ENCODE data around the gene DDX1.

The DDX1 gene

DNA sequence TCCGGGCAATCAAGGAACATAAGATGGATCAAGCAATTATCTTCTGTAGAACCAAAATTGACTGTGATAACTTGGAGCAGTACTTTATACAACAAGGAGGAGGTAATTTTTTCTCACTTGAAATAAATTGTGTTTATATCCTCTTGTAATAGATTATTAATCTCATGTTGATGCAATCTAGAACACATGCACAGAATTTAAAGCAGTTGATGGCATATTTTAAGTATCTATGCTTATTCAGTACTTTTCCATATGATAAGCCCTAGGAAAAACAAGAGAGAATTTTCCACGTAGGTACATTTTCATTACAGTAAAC lies 31.8 kb downstream of the DDX1 start:
- TF ChIP-seq GATA2 (IDR thresholded peaks at IDR 0.05; ENCODE audit: low read depth, low read length) (no peak), GATA3 (IDR thresholded peaks at IDR 0.05; ENCODE audit: low read depth, low read length) (no peak)

DNA sequence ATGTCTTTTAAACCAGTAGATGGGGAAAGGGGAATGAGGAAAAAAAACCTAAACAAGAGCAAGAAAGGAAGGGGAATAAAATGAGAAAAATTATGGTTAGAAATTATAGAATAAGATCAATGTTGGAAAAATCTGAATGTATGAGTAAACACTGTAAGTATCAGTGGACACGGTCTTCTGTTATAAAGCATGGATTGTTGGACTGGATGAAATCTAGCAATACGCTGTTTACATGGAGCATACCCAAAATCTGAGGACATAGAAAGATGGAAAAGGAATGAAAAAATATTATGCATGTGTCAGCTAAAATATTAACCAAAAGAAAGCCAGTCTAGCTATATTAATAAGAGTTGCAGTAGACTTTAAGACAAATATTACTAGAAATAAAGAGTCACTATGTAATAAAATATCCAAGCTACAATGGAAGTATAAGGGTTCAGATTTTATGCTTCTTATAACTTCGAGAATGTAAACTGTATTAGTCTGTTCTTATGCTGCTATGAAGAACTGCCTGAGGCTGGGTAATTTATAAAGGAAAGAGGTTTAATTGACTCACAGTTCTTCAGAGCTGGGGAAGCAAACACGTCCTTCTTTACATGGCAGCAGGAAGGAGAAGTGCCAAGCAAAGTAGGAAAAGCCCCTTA lies 32.4 kb downstream of the DDX1 start:
- no peak for TF ChIP-seq GATA3 (IDR thresholded peaks at IDR 0.05; ENCODE audit: low read depth, low read length)
- no peak for TF ChIP-seq GATA2 (IDR thresholded peaks at IDR 0.05; ENCODE audit: low read depth, low read length)

DNA sequence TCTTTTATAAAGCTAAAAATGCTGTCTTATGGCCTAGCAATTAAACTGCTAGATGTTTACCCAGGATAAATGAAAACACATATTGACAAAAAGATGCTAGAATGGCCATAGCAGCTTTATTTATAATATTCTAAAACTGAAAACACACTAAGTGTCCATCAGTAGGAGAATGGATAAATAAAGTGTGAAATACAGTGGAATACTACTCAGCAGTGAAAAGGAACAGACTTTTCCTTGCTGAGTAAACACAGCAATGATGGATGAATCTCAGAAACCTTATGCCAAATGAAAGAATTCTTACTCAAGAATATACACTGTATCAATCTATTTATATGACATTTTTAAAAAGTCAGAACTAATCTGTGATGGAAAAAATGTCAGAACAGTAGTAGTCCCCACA lies 33.2 kb downstream of the DDX1 start:
- TF ChIP-seq GATA2 (IDR thresholded peaks at IDR 0.05; ENCODE audit: low read depth, low read length) (no peak), GATA3 (IDR thresholded peaks at IDR 0.05; ENCODE audit: low read depth, low read length) (no peak)

DNA sequence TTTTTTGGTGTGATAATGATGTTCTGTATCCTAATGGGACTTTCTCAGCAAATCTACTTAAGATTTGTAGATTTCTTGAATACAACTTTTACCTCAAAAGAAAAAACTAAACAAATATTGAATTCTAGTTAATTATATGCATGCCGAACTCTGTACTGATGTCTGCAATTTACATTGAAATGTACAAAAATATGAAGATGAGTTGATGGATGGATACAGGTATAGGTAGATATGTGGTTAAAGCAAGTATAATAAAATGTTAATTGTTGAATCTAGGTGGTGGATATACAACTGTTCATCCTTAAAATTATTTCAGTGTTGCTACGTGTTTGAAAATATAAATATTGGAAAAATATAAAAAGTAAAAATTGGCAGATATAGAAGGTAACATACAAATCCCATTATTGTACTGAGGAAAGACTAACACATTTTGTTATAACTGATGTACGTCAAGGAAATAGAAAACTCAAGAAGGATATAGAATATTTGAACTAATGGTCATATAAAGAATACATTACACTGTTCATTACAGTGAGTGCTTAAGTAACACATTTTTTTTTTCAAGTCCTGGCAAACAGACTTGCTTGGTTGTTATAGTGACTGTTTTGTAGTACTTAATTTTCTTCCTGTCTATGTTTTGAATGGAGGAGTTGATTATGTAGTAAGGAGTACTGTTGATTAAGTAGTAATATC lies 33.8 kb downstream of the DDX1 start:
- TF ChIP-seq GATA2 (IDR thresholded peaks at IDR 0.05; ENCODE audit: low read depth, low read length) (no peak), GATA3 (IDR thresholded peaks at IDR 0.05; ENCODE audit: low read depth, low read length) (no peak)

DNA sequence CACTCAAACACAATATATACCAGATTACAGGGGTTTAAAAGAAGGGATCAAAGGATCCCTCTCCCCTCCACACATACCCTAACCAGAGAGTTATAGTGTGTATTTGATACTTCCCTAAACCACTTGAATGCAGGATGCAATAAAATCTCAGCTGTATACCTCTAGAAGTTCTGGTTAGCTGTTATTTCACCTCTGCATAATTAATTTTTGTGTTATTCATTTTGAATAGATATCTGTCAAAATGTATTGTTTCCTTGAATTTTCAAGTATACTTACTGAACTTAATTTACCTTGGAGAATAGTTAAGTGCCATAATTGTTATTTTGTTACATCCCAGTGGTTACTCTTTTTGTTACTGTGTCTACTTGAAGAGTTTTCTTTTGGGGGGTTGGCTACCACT lies 34.5 kb downstream of the DDX1 start:
- no peak for TF ChIP-seq GATA3 (IDR thresholded peaks at IDR 0.05; ENCODE audit: low read depth, low read length)
- TF ChIP-seq GATA2 (IDR thresholded peaks at IDR 0.05; ENCODE audit: low read depth, low read length), result no peak

DNA sequence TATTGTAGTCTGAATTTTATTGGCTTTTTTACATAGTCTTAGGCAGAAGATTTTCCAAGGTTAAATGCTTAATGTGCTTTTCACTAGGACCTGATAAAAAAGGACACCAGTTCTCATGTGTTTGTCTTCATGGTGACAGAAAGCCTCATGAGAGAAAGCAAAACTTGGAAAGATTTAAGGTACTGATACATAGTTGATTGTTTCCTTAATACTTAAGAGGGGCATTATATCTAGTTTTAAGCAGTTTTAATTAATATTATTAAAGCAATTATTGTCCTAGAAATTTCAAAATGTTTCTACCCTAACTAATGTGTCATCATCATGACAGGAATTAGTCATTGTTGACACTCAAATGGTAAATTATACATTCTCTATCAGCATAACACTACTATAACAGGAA lies 35.3 kb downstream of the DDX1 start:
- TF ChIP-seq GATA3 (IDR thresholded peaks at IDR 0.05; ENCODE audit: low read depth, low read length) (no peak), GATA2 (IDR thresholded peaks at IDR 0.05; ENCODE audit: low read depth, low read length) (no peak)

DNA sequence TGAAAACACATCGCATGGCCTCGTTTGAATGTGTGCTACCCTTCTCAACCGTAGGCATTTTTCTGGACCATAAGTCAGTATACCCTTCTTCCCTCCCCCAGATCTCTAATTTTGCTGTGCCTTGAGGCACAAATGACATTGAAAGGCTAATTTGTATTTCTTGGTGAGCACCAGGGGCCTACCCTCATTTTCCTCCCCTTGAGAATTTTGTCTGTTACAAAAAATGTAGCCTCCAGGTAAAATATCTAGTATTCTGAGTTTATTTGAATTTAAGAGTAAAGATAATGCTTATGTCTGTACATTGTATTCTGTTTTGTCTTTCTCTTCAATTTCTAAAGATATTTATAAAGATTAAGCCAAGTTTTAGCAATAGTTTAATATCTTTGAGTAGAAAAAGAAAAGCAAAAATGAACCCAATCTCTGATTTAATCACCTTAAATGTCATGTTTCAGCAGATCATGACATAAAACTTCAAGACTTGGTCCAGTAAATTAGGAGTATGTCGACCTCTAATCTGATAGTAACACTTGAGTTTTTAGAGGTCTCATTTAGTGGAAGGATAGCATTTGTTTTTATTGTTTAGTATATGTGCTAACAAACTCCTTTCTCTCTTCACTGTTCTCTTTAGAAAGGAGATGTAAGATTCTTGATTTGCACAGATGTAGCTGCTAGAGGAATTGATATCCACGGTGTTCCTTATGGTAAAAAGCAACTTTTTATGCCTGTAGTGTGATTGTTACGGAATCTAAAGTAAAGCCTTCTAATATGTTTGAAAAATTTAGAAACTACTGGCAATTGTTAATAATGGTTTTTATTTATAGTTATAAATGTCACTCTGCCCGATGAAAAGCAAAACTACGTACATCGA lies 36.4 kb downstream of the DDX1 start:
- no peak for TF ChIP-seq GATA2 (IDR thresholded peaks at IDR 0.05; ENCODE audit: low read depth, low read length)
- no peak for TF ChIP-seq GATA3 (IDR thresholded peaks at IDR 0.05; ENCODE audit: low read depth, low read length)

DNA sequence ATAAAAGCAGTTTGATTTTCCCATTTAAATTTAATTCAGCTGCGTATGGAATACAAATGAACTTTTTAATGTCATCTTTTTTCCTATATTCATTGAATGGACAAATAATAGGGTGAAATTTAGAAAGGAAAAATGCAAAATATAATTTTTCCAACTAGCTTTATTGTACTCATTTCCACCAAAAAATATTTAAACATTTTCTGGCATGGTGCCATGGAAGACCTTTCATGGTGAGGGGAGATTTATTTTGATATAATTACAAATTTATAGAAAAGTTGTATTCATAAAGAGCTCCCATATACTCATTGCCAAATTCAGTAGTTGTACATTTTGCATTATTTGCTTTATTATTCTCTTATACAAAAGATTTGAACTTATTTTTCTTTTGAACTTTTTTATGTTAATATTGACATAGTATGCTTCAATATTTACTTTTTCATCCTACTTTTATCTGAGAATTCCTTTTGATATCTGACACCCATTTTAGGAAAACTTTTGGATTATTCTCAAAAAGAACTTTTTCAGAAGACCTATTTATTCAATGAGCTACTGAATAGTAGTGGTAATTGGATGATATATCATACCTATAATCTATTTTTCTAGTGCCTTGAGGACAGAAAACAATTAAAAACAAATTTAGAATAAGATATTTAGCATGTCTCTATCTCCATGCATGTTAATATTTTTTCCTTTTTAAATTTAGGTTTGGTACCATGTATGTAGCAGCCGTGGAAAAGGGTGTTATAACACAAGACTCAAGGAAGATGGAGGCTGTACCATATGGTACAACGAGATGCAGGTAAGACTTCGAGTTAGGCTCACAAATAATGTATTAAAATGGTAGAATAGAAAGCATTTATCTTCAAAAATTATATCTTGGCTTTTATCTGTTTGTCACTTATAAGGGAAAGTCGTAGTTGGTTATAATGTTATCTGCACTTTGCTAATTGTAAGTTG lies 37.5 kb downstream of the DDX1 start:
- no peak for TF ChIP-seq GATA2 (IDR thresholded peaks at IDR 0.05; ENCODE audit: low read depth, low read length)

DNA sequence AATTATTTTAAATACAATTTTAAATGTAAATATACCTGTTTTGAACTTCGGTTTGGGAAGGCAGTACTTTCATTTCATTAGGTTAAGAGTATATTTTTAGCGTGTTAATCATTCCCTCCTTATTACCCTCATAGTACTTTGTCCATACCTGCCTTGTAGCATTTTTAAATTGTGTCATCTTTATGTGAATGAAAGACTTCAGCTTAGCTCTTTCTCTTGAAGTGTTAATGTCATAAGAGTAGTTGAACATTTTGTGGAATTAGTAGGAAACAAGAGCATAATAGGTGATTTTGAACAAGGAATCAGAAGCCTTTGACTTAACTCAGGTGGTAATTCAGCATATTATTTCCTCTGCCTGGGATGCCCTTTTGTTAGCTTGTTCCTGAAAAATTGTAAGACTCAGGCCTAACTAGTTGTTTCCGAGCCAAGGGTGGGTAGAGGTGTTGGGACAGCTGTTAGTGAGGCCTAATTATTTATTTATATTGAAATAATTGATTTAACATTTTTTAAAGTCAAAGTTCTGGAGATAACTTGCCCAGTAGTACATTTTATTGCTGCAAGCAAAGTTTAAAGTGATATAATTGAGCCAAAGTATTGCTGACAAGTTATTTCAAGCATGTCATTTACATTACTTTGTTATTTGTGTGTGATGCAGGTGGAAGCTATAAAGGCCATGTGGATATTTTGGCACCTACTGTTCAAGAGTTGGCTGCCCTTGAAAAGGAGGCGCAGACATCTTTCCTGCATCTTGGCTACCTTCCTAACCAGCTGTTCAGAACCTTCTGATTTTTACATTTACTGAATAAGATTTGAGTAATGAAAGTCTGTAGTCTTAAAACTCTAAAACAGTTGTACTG lies 38.7 kb downstream of the DDX1 start:
- TF ChIP-seq GATA3 (IDR thresholded peaks at IDR 0.05; ENCODE audit: low read depth, low read length) (no peak), GATA2 (IDR thresholded peaks at IDR 0.05; ENCODE audit: low read depth, low read length) (no peak)

DNA sequence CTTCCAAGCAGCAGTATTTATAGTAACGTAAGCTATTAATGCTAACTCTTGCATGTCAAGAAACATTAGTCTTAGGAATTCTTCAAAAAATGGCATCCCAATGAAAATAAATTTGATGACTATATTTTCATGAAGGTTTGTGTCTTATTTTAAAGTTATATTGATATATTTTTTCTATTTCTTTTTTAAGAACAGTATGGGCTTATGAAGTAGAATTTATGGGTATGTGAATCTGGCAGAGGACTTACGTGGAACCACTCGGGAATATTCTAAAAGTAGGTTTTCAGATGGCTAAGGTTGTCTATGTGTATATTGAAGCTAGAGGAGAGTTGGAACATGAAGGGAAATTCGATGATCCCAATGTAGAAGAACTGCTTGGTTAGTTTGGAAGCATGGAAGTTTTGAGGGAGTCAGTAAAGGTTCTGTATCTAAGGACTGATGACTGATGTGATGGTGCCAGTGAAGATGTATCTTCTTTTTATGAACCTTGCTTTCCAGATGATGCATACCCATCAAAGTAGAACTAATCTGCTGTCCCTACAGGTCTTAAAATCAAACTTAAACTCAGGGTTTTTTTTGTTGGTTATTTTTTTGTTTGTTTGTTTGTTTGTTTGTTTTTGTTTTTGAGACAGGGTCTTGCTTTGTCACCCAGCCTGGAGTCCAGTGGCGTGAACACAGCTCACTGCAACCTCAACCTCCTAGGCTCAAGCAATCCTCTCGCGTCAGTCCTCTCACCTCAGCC lies 39.5 kb downstream of the DDX1 start:
- TF ChIP-seq GATA2 (IDR thresholded peaks at IDR 0.05; ENCODE audit: low read depth, low read length), result no peak
- no peak for TF ChIP-seq GATA3 (IDR thresholded peaks at IDR 0.05; ENCODE audit: low read depth, low read length)

DNA sequence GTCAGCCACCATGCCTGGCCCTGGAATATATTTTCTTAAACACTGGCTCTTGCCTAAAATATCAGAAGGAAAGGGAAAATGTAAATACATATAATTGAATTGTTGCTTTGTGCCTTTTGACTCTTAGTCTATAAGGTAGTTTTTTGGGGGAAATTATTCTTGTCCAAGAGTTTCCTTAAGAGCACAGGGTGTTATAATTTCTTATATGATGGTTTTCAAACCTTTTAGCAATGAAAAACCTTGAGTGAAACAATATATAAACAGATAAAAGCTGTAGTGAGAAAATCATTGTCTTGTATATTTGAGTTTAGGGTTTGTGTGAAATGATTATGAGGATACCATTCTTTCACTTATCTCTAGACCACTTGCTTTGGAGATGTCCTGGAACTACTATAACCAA lies 40.2 kb downstream of the DDX1 start:
- TF ChIP-seq GATA3 (IDR thresholded peaks at IDR 0.05; ENCODE audit: low read depth, low read length) (no peak), GATA2 (IDR thresholded peaks at IDR 0.05; ENCODE audit: low read depth, low read length) (no peak)

Data from SH-SY5Y (cell line).